22Rv1 (cell line): ENCODE results near the gene RASSF10.

Experiments used
- CTCF ChIP-seq: fragments of 450-650 bp; IDR thresholded peaks from 2 replicates; pipeline ENCODE4 v1.5.1; 2017; ENCODE audit warnings: mild to moderate bottlenecking
- ZFX ChIP-seq: fragments of 450-650 bp; IDR thresholded peaks from 2 replicates; pipeline ENCODE4 v1.6.1; 2017; ENCODE audit warnings: antibody characterized with exemption, borderline replicate concordance

- TF ChIP-seq CTCF = no peak
- no peak for TF ChIP-seq ZFX
These were observed 22.2 kb downstream of the RASSF10 start for GRCh38 chr11:13031349-13031748.
